Measurements from ENCODE around the gene HSD17B12. TPM values are rescaled to one million over a fixed set of nuclear protein-coding genes. Genes with fewer than 3 reads are reported as not detected.

HSD17B12 gene
- total RNA-seq, 1 donor from 2014 or later = 110 TPM

DNA sequence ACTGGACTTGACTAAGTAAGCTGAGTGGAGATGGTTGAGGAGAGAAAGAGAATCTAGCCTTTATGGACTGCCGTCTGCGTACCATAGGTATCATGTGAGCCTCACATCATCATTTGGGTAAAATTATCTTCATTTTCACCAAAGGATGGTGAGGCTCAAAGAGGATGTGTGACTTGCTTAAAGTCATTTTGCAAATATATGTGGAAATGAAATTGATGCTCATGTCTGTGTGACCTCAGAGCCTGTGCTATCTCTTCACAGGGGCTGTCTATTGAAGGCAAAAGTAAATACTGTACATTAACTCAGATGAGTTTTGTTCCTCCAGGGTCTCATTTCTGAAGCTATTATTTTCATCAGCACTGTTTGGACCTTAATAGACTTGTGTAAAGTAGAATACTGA is 116.8 kb downstream of the HSD17B12 start:
- DNase-seq (ENCODE audit: low spot score) = no peak

DNA sequence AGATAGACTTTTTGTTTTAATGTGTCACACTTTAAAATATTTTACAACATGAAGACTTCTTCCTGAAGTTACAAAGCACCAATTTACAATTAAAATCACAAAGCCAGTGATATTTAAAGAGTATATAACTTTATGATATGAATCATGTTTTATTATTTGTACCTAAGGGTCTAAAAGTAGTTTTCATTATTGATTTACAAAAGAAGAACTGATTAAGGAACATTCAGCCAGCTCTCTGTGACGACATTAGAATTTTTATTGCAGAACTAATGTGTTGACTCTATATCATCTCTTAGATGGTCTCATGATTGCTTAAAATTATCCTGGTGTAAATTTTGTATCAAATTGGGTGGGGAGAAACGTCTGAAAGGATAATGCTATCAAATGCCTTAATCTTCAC is 117.3 kb downstream of the HSD17B12 start:
- DNase-seq (ENCODE audit: low spot score) = no peak

DNA sequence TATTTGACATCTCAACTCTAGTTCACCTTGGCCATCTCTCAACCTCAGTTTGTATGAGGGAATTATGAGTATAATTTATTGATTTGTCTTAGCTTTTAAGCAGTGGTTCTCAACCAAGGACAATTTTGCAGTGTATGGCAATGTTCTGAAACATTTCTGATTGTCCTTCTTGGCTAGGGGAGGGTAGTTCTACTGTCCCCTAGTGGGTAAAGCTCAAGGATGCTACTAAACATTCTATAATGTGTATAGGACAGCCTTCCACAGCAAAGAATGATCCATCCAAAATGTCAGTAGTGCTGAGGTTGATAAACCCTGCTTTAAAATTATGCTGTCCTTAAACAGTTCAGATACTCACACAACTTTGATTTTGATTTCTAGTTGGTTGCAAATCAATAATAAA is 122.0 kb downstream of the HSD17B12 start:
- DNase-seq (ENCODE audit: low spot score) = no peak

DNA sequence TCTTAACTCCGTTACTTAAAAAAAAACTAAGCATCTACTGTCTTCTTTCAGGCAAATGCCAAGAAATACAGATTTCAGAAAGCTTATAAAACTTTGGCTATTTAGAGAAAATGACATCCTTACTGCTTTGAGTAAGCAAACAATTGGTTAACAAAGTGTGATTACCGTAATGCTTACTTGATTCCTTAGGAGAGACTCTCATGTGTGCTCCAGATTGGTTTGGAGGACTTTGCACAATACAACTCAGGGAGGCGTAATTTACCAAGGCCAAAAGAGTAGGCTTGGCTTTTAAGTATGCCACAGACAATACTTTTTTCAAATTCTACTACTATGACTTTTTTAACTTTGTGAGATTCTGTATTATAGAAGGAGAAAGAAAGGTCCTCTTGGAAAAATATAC is 123.2 kb downstream of the HSD17B12 start:
- DNase-seq (ENCODE audit: low spot score) = no peak

DNA sequence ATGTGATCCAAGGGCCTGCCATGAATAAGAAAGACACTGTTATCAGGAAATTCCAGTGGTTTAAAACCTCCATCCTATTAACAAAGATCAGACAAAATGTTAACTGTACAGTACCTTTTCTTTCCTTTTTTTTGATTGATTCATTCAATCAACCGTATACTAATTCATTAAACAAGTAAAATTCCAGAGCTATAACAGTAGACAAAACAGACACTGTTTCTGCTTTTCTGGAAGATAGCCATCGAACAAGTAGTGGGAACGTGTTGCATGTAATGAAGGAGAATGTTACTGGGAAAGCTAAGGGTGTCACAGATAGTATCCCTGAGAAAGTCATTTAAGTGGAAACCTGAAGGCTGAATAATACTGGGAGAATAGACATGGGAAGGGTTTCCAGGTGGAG is 126.4 kb downstream of the HSD17B12 start:
- no peak for DNase-seq (ENCODE audit: low spot score)

DNA sequence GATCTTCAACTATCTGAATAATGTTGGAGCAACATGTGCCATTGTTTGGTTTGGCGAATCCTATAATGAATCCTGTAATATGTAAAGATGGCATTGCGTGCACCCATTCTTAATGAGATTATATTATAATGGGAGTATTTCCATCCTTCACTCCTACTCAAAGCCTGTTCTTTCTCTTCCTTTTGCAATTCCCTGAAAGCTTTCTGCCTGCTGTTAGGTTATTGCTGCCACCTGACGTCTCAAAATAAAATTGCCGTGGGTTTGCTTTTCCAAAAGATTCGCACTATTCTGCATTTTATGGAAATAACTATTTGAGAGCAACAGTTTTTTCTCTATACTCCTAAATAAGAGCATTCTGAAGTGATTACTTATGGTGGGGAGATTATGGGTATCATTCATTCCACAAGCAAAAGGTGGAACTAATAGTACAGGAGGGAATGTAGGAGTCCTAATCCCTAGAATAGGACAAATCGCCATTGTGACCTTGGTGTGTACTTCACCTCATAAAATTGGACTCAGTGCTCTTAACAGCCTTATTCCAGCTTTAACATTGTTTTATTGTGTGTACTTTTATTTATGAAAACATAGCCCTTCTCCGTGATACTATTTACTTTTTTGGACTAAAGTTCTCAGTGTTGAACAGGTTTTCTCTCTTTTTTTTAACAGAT is 130.5 kb downstream of the HSD17B12 start:
- no peak for DNase-seq (ENCODE audit: low spot score)

DNA sequence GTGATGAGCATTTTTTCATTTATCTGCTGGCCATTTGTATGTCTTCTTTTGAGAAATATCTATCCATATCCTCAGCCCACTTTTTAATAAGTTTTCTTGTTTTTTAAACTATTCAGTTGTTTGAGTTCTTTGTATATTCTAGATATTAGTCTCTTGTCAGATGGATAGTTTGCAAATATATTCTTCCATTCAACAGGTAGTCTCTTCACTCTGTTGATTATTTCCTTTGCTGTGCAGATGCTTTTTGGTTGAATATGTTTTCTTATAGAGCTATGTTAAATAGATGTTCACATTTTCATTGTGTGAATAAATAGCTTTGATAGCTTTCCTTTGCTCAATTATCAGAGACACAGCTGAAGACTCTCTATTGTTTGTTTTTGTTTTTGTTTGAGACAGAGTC is 131.9 kb downstream of the HSD17B12 start:
- DNase-seq (ENCODE audit: low spot score) = no peak

DNA sequence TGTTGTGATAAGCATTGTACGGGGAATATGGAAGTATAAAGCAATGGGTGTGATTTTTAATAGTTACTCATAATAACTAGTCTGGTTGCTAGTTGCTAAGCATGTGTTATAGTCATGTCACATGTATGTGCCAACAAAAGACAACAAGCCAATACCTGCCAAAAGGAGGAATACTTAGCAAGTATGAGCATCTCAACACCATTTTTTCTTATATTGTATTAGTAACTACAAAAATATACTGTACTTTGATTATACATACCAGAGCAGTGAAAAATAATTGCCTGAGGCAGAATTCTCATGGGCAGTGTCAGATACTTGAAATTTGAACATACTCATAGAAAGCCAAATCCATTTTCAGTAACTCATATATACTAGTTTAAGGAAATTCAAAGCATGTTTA is 137.7 kb downstream of the HSD17B12 start:
- DNase-seq (ENCODE audit: low spot score) = no peak

DNA sequence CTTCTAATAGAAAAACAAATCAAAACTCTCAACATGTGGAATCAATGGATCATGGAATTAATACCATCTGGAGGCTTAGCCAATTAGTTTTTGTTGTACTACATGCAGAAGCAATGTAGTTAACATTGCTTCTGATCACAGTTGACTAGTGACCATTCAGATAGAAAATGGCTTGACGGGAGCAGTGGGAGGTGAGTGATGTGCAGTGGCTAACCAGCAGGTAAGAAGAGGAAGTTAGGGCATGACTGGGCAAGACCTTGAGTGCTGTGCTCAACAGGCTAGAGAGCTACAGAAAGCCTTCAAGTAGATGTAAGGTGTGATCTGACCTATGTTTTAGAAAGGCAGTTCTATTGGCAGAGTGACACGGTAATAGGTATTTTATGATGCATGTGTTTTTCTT is 139.4 kb downstream of the HSD17B12 start:
- DNase-seq (ENCODE audit: low spot score) = no peak

DNA sequence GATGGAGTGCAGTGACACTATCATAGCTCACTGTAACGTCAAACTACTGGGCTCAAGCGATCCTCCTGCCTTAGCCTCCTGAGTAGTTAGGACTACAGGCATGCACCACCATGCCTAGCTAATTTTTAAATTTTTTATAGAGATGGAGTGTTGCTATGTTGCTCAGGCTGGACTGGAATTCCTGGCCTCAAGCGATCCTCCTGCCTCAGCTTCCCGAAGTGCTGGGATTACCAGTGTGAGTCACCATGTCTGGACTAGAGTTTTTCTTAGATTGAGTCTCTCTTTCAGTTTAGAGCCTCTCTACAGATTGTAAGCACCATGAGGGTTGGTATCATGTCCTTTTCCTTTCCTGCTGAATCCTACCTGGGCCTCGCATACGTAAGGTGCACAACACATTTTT is 142.8 kb downstream of the HSD17B12 start:
- DNase-seq (ENCODE audit: low spot score) = no peak

DNA sequence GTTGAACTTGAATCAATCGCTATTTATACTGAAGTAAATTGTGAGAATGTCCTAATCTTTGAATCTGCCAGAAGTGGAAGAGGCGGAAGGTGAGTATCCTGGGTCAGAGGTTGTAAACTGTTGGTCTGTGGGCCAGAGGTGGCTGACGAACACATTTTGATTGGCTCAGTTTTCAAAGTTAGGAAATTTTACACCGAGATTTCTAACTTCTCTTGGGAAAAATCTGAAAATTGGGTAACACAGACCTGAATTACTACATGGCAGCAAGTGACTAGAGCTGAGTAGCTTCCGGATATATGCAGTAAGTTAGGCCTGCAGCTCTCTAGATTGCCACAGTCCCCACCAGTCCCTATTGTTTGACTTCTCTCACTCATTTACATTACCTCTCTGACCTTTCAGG is 143.3 kb downstream of the HSD17B12 start:
- no peak for DNase-seq (ENCODE audit: low spot score)

DNA sequence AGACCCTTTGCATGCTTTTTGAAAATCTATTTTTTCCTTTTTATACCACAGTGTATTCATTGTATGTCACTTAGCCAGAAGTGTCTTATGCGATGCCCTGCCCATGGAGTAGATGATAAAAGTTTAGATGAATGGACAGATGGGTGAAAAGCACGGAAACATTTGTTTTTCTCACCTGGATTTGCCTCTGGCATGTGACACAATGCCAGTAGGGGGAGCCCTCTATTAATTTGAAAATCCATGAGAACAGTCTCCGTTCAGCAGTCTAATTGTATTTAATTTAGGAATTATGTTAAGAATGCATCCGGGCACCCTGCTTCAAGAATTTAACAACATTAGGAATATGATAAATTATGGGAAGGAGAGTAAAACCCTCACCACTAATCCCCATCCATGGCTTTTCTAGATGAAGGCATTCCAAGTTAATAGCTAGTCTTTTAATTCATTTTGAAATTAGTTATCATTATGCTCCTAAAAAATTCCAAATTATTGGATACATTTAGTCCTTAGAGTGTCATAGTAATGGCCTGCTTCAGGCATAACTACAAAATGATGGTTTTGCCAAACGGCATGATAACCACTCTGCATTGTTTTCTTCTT is 144.8 kb downstream of the HSD17B12 start:
- DNase-seq (ENCODE audit: low spot score) = no peak

DNA sequence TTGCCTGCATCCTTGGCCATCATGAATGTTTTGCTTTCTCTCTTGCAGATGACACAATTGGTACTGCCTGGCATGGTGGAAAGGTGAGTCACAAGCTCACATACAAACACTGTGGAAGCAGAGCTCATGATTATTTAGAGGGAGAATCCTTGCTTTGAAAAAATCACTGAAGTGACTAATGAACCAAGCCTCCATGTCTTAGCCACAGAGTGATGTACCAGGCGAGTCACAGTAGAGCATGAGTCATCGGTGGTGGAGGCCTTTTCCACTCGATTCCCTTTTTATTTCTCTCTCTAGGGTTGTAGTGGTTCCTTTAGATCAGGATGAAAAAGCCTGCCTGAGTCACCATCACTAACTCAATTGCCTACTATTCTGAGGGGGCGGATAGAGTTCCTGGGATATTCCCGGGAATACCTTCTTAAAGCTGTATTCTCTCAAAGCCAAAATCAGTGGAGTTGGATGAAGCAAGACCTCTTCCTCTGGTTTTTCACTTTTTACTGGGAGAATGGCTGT is 150.4 kb downstream of the HSD17B12 start:
- no peak for DNase-seq (ENCODE audit: low spot score)

DNA sequence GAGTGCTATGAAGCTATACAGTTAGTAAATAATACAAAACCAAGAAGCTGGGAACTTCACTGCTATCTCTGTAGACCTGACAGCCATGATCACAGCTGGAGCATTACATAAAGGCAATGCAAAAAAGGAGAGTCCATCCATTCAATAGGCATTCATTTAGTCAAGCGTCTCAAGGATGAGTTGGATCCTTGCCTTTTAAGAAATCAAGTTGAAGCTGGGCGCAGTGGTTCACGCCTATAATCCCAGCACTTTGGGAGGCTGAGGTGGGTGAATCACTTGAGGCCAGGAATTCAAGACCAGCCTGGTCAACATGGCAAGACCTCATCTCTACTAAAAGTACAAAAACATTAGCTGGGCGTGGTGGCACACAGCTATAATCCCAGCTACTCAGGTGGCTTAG is 152.0 kb downstream of the HSD17B12 start:
- no peak for DNase-seq (ENCODE audit: low spot score)

DNA sequence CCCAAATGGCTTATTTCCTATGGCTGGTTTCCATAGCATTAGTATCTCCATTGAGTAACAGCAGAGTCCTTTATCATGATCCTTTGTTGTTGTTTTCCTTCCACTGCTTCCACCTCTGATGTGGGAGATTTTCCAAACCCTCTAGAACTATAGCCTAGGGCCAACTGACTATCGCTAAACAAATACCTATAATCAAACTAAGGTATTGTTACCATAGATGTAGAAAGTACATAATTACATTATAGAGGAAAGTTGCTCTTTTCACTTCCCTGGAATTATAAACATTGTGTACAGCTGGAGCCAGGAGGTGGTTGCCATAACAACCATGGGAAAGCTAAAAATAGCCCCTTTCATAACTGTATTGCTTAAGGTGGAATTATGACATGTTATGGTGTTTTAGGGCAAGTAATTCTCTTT is 153.1 kb downstream of the HSD17B12 start:
- no peak for DNase-seq (ENCODE audit: low spot score)

DNA sequence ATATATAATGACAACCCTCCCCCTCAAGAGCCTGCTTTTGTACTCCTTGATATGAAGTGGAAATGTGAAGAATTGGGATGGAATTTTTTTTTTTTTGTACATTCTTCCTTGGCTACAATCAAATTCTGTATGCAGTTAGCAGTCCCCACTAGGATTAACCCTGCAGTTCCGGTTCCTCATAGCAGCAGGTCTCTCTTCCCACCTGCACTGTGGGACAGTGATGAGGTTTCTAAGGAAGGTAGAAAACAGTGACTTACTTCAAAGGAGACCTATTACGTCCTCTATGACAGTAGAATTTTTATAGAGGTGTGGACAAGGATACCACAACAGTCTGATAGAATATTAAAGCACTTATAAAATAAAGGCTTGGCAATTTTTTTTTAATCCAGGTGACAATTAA is 153.7 kb downstream of the HSD17B12 start:
- DNase-seq (ENCODE audit: low spot score) = no peak

DNA sequence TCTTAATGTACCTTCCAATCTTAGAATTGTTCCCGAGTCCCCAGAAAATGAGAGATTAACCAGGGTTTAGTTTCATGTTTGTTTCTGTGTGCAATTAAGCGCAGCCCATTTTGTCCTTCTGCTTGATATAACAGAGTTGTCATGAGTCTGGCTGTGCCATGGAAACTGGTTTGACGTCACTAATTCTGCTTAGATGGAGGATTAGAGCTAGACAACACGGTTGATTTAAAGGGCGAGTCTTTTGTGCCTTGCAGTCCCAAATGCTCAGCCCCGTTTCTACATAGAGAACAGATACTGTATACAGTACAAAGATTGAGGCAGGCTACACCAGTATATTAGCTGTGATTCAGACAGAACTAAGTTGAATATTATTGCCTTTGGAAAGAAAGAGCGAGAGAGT is 154.6 kb downstream of the HSD17B12 start:
- DNase-seq (ENCODE audit: low spot score) = no peak

DNA sequence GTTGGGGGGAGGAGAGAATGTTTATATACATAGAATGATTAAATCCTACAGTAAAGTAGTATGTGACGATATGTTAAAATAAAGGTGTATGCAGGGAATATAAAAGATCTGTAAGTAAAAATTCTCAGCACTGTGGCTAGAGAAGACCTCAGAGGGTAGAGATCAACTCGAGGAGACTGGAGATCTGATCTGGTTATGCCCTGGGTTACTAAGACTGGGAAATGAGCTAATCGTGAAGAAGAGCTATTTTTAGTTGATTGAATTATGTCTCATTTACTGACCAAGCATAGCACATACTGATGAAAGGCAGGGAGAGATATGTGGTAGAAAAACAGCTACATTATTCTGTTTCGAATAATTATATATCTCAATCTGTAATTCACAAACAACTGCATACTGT is 157.3 kb downstream of the HSD17B12 start:
- DNase-seq (ENCODE audit: low spot score) = no peak

DNA sequence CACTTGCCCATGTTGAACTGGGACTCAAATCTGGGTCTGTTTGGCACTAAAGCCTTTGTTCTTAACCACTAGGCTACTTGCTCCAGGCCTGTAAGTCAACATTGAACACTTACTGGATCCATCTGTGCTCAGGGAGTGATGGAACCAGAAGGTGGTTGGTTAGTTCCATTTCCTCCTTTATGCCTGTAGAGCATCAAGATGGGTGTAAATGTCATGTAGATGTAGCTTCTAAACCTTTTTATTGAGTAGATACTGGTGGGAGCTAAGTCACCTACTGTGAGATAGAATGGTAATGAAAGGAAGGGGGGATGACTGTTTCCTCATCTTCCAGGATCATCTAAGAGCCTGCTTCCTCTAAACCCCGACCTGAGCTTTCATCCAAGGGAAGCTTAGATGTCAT is 161.5 kb downstream of the HSD17B12 start:
- no peak for DNase-seq (ENCODE audit: low spot score)

DNA sequence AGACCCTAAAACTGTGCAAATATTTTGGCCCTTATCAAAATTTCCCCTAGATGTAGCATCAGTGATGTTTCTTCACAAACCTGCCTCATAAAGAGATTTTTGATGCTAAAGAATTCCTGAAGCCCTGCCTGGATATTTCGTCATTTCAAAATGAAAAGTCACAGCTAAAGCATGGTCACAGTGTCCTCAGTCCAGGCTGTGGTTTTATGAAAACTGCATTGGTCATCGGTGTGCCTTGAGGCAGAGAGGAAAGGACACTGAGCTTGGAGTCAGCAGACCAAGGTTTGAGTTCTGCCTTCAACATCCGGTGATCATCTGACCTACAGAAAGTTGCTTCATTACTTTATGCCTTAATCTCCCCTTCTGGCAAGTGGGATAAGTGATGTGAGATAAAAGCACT is 165.3 kb downstream of the HSD17B12 start:
- DNase-seq (ENCODE audit: low spot score) = no peak

DNA sequence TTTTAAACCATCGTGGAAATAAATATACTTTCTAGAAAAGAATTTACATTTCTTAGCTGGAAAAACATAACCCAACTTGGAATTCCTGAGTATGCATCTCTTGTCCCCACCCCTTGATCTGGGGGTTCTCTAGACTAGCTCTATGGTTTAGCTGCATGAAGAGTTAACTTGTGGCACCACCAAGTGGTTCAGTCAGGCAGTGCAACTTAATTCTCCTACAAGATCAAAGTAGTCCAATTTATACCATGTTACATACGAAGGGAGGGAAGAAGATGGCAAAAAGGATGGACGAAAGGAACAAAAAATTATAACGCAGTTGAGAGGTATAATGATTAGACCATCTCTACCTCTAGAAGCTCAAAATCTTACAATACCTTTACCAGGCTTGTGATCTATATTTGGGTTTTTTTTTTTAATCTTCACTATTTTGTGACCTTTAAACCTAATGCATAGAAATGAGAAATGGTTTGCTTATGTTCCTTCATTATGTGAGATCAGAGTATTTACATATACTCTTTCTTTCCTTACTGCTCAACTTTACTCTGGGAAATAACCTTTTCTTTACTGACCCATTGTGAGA is 171.6 kb downstream of the HSD17B12 start:
- DNase-seq (ENCODE audit: low spot score) = no peak

DNA sequence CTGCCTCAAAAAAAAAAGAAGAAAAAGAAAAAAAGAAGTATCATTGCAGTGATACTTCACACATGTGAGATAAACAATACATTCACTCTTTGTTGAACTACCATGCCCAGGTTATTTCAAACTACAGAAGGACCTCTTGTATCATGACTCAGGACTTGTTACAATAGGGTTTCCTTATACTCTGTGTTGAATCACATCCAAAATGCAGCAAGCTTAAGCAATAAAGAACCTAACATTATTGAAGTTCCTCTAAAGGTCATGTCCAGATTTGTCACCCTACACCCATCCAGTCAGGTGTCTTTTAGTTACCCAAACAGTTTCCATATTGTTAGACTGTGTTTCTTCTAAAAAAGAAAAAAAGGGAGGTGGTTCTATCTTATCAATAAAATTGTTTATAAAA is 173.2 kb downstream of the HSD17B12 start:
- no peak for DNase-seq (ENCODE audit: low spot score)

DNA sequence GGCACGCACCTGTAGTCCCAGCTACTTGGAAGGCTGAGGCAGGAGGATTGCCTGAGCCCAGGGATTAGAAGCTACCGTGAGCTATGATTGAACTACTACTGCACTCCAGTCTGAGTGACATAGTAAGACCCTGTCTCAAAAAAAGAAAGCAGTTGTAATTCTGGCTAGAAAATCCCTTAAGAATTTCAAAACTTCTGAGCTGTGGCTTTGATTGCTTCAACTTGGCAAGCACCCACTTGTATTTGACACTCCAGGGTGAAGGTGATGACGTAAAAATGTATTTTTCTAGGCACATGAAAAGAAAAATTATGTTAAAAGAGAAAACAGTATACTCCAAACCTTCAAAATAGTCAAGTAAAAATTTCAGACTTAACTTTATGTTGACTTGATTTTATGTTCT is 176.5 kb downstream of the HSD17B12 start:
- DNase-seq (ENCODE audit: low spot score) = no peak

Data from mesenteric fat pad (tissue), 1 donor.